Measurements from ENCODE around the gene ADAMTS16.

- TF ChIP-seq CTCF (IDR thresholded peaks at IDR 0.05) (no peak), POLR2A (IDR thresholded peaks at IDR 0.05) (no peak), EP300 (IDR thresholded peaks at IDR 0.05) (no peak)
Measured at GRCh38 chr5:5203451-5203850, 63.3 kb downstream of the ADAMTS16 start.

All from ovary (tissue), 3 donors.